Femur (tissue), 1 donor: Measurements from ENCODE around the gene FGGY.
A peak's percentile ranks its signal among the peaks of the same experiment; 100 is the strongest.
"Not testable (repeated sequence)": the region's sequence is repeated elsewhere in the genome, so short reads cannot be mapped to it uniquely, and the experiment has no call there.

Experiments
- DNase-seq: peaks from one replicate; pipeline ENCODE4 v3.0.0-alpha.2; 2017

The FGGY gene

GRCh38 chr1:59521456-59521855 lies 224.6 kb downstream of the FGGY start:
- no peak for DNase-seq

- DNase-seq: no peak
These were observed 226.1 kb downstream of the FGGY start for GRCh38 chr1:59522925-59523505.

- DNase-seq: no peak
These were observed 227.0 kb downstream of the FGGY start for GRCh38 chr1:59523745-59524450.

- no peak for DNase-seq
These were observed 229.3 kb downstream of the FGGY start for GRCh38 chr1:59526240-59526639.

GRCh38 chr1:59528471-59528870 lies 231.6 kb downstream of the FGGY start:
- DNase-seq: no peak

GRCh38 chr1:59528900-59529299 lies 232.0 kb downstream of the FGGY start:
- DNase-seq: no peak

GRCh38 chr1:59530119-59530518 lies 233.2 kb downstream of the FGGY start:
- no peak for DNase-seq

GRCh38 chr1:59532102-59532501 lies 235.2 kb downstream of the FGGY start:
- no peak for DNase-seq

GRCh38 chr1:59538476-59538875 lies 241.6 kb downstream of the FGGY start:
- not testable (repeated sequence) for DNase-seq

GRCh38 chr1:59539961-59540681 lies 243.2 kb downstream of the FGGY start:
- DNase-seq: no peak

GRCh38 chr1:59541161-59541560 lies 244.3 kb downstream of the FGGY start:
- no peak for DNase-seq

GRCh38 chr1:59541891-59542290 lies 245.0 kb downstream of the FGGY start:
- no peak for DNase-seq

- DNase-seq: no peak
These were observed 246.3 kb downstream of the FGGY start for GRCh38 chr1:59543211-59543668.

GRCh38 chr1:59544615-59545293 lies 247.9 kb downstream of the FGGY start:
- DNase-seq: no peak

GRCh38 chr1:59545830-59546229 lies 248.9 kb downstream of the FGGY start:
- no peak for DNase-seq

GRCh38 chr1:59549066-59549837 lies 252.4 kb downstream of the FGGY start:
- DNase-seq: no peak

GRCh38 chr1:59549903-59550302 lies 253.0 kb downstream of the FGGY start:
- DNase-seq: no peak

GRCh38 chr1:59552007-59552406 lies 255.1 kb downstream of the FGGY start:
- DNase-seq: peak; percentile 43

- DNase-seq: no peak
These were observed 256.5 kb downstream of the FGGY start for GRCh38 chr1:59553371-59553770.

GRCh38 chr1:59554011-59554663 lies 257.2 kb downstream of the FGGY start:
- DNase-seq: no peak

GRCh38 chr1:59554752-59555151 lies 257.9 kb downstream of the FGGY start:
- DNase-seq: no peak

- no peak for DNase-seq
These were observed 259.5 kb downstream of the FGGY start for GRCh38 chr1:59556398-59556797.
